Neutrophil (primary cell): ENCODE measurements around the gene SYPL2.

Experiments used
- H3K27ac ChIP-seq: fragments of 200-600 bp; sonication (generic); 2 replicates; pipeline ENCODE4 v1.5.1; 2016; ENCODE audit warnings: mild to moderate bottlenecking, moderate library complexity
- H3K27me3 ChIP-seq: fragments of 200-600 bp; sonication (generic); 2 replicates; pipeline ENCODE4 v1.6.0; 2016; ENCODE audit warnings: mild to moderate bottlenecking
- H3K36me3 ChIP-seq: fragments of 200-600 bp; sonication (generic); 2 replicates; pipeline ENCODE4 v1.5.1; 2017
- H3K4me1 ChIP-seq, 2 experiments: fragments of 200-600 bp in 1 of 2; sonication (generic) in 1 of 2; 1 replicate in 1 of 2; 2 replicates in 1 of 2; pipeline versions ENCODE4 v1.5.1 to v1.6.1; 2013 to 2016; ENCODE audit warnings: low read depth in 1 of 2, low read length in 1 of 2, mild to moderate bottlenecking in 1 of 2, moderate library complexity in 1 of 2; ENCODE audit not compliant: control insufficient read depth in 1 of 2, insufficient read depth in 1 of 2
- H3K4me3 ChIP-seq, 2 experiments: fragments of 200-600 bp in 1 of 2; sonication (generic) in 1 of 2; 1 replicate in 1 of 2; 2 replicates in 1 of 2; pipeline ENCODE4 v1.5.1; 2013 to 2016; ENCODE audit warnings: low read depth in 1 of 2, low read length in 1 of 2, mild to moderate bottlenecking in 1 of 2, moderate library complexity in 1 of 2
- H3K9me3 ChIP-seq: fragments of 200-600 bp; sonication (generic); 2 replicates; pipeline ENCODE4 v1.5.1; 2016
- TF ChIP-seq, protein P1 (sequence below): fragments of 200-600 bp; sonication (generic); IDR thresholded peaks from 2 replicates; pipeline ENCODE4 v1.5.1; 2016; ENCODE audit warnings: antibody characterized with exemption

SYPL2 gene

GRCh38 chr1:109466452-109467300 is at the start of gene SYPL2:
TSS of gene SYPL2 (plus strand) at chr1:109466546. CDS start at chr1:109466844, 298 bp downstream.
- Histone ChIP-seq H3K36me3 (no peaks in the 10 kb centered on the region), H3K9me3 (no peaks in the 10 kb centered on the region), H3K4me1 (peaks cover 5 to 11% of the 10 kb centered on the region in 2 experiments), H3K4me3 (peak within 1 kb of the TSS in 1 of 2 experiments; percentile 38), H3K27me3 (peaks cover 100% of the 10 kb centered on the region), H3K27ac (no peak within 1 kb of the TSS)
- TF ChIP-seq, protein P1, sequence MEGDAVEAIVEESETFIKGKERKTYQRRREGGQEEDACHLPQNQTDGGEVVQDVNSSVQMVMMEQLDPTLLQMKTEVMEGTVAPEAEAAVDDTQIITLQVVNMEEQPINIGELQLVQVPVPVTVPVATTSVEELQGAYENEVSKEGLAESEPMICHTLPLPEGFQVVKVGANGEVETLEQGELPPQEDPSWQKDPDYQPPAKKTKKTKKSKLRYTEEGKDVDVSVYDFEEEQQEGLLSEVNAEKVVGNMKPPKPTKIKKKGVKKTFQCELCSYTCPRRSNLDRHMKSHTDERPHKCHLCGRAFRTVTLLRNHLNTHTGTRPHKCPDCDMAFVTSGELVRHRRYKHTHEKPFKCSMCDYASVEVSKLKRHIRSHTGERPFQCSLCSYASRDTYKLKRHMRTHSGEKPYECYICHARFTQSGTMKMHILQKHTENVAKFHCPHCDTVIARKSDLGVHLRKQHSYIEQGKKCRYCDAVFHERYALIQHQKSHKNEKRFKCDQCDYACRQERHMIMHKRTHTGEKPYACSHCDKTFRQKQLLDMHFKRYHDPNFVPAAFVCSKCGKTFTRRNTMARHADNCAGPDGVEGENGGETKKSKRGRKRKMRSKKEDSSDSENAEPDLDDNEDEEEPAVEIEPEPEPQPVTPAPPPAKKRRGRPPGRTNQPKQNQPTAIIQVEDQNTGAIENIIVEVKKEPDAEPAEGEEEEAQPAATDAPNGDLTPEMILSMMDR: no peak

- Histone ChIP-seq H3K9me3 (no peaks in the 10 kb centered on the region), H3K27ac (no peak overlapping the region), H3K4me1 (peaks cover 22% of the 10 kb centered on the region in 2 experiments), H3K4me3 (no peak overlapping the region), H3K27me3 (no peaks in the 10 kb centered on the region), H3K36me3 (peaks cover 13% of the 10 kb centered on the region)
- TF ChIP-seq, protein P1: no peak
These were observed 42.8 kb upstream of the SYPL2 start for GRCh38 chr1:109423498-109423897.

GRCh38 chr1:109425391-109426280 is 40.7 kb upstream of the SYPL2 start:
- no peaks in the 10 kb centered on the region for H3K9me3 ChIP-seq
- peaks cover 22% of the 10 kb centered on the region in 2 experiments for H3K4me1 ChIP-seq
- TF ChIP-seq, protein P1: no peak
- peak overlapping the region; percentile 93 for H3K27ac ChIP-seq
- peak overlapping the region; percentile 77 to 78 for H3K4me3 ChIP-seq
- no peaks in the 10 kb centered on the region for H3K27me3 ChIP-seq
- H3K36me3 ChIP-seq: peaks cover 6% of the 10 kb centered on the region

DNA sequence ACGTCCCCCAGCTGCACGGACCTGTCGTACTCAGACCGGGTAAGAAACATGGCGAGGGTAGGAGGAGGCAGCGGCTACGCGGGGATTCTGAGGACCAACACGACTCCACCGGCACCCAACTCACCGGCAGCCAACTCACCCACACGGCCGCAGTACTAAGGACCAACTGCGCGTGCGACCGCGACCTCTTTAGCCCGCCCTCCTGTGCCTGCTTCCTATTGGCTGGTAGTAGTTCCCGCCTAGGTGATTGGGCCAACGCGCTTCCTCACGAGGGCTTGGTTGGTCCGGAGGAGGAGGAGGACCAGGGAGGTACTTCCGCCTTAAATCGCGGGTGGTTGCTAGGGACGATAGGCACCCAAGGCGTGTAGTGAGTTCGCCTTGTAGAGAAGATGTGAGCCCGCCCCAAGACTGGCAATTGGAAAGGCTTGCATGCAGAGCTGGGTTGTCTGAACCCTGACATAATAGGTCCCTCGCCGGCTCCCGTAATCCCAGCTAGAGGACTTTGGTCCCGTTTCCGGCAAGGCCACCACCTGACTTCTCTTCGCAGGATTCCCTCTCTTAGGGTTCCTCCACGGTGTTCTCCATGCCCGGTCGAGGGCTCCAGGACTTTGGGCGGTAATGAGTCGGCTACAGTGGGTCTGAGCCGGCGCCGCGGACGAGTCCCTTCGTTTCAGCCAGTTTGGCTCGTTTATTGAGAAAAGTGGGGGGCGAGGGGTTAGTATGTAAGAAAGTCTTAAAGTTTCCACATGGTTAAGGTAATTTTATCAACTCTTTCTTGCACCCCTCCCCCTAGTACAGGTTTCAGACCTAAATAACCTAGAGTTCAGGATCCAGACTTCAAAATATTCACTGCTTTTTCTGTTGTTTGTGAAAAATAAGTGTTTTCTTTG is 39.8 kb upstream of the SYPL2 start, which contains the start of gene PSMA5:
Gene PSMA5 (minus strand): TSS at position 168 of the 890 bp plus-strand sequence. CDS start 118 bp downstream, at position 50.
- no peaks in the 10 kb centered on the region for H3K9me3 ChIP-seq
- peaks cover 22% of the 10 kb centered on the region in 2 experiments for H3K4me1 ChIP-seq
- H3K36me3 ChIP-seq: no peaks in the 10 kb centered on the region
- H3K4me3 ChIP-seq: peak within 1 kb of the TSS; percentile 77 to 78
- TF ChIP-seq, protein P1: peak; percentile 61
- peak within 1 kb of the TSS; percentile 93 for H3K27ac ChIP-seq
- peaks cover 5% of the 10 kb centered on the region for H3K27me3 ChIP-seq

- Histone ChIP-seq H3K27ac (peak overlapping the region; percentile 93), H3K4me1 (peaks cover 22% of the 10 kb centered on the region in 2 experiments), H3K36me3 (no peaks in the 10 kb centered on the region), H3K27me3 (peaks cover 11% of the 10 kb centered on the region), H3K4me3 (peak overlapping the region; percentile 77 to 78), H3K9me3 (no peaks in the 10 kb centered on the region)
- TF ChIP-seq, protein P1: no peak
These were observed 39.2 kb upstream of the SYPL2 start for GRCh38 chr1:109427171-109427467.
